Muscle layer of colon (tissue), 2 donors: Measurements from ENCODE around the gene ZNHIT6.

Experiments
- H3K27ac ChIP-seq: one replicate; pipeline ENCODE4 v1.7.0; 2013; ENCODE audit warnings: low read depth, mild to moderate bottlenecking, low read length, moderate library complexity
- H3K27me3 ChIP-seq, 2 donors: one replicate each; pipeline ENCODE4 v1.7.0; 2013; ENCODE audit warnings: low read length in 2 of 2, mild to moderate bottlenecking in 2 of 2; ENCODE audit not compliant: insufficient read depth in 2 of 2, control insufficient read depth in 1 of 2
- H3K36me3 ChIP-seq: one replicate; pipeline ENCODE4 v1.7.0; 2013; ENCODE audit warnings: mild to moderate bottlenecking, low read length; ENCODE audit not compliant: insufficient read depth
- H3K4me1 ChIP-seq: one replicate; pipeline ENCODE4 v1.7.0; 2013; ENCODE audit warnings: mild to moderate bottlenecking, low read length; ENCODE audit not compliant: insufficient read depth
- H3K4me3 ChIP-seq, 2 donors: one replicate each; pipeline ENCODE4 v1.7.0; 2013; ENCODE audit warnings: low read length in 2 of 2, low read depth in 1 of 2, mild to moderate bottlenecking in 1 of 2, moderate library complexity in 1 of 2
- H3K9ac ChIP-seq: one replicate; pipeline ENCODE4 v1.7.0; 2013; ENCODE audit warnings: low read length
- H3K9me3 ChIP-seq: one replicate; pipeline ENCODE4 v1.7.0; 2013; ENCODE audit warnings: mild to moderate bottlenecking, low read length
- donor health status: abdominal sarcoma.
- donor health status: Adenocarcinoma of cecum.

ZNHIT6 gene

DNA sequence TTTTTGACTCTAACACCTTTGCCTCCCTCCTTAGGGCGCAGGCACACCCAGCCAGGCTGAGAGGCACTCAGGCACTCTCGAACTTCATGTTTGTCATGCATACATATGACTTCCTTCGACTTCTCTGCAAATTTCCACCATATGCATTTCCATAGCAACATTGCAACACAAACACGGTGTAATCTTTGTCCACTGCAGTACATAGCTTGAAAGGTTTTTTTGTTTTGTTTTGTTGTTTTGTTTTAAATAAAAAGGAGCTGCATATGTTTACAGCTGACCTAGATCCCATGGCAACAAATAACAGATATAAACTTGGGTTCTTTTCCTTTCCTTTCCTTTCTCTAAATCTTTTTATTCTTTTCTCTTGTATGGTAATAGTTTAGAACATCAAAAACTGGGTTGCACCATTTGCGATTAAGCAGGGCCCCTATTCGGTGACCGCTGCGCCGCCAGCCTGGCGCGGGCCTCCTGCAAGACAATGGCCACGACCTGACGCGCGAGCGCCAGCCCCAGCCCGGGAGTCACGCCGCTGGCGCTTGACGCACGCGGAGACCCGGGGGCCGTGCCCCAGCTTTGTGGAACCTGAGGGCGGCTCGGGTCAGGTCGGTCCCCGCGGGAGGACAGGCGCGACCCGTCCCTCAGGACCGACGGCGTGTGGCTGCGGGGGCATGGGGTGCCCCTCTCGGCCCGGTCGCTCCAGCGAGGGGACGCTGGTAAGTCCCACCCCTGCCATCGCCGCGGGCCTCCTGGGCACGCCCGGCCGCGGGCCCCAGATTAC is 92.5 kb downstream of the ZNHIT6 start:
- Histone ChIP-seq H3K27ac (no peak overlapping the region), H3K9ac (no peak overlapping the region), H3K4me1 (peaks cover 6% of the 10 kb centered on the region), H3K9me3 (no peaks in the 10 kb centered on the region), H3K4me3 (no peak overlapping the region), H3K36me3 (no peaks in the 10 kb centered on the region), H3K27me3 (no peaks in the 10 kb centered on the region)

GRCh38 chr1:85612704-85613361 is 95.4 kb downstream of the ZNHIT6 start:
- H3K27me3 ChIP-seq, result no peaks in the 10 kb centered on the region
- H3K4me1 ChIP-seq, result peaks cover 6% of the 10 kb centered on the region
- no peaks in the 10 kb centered on the region for H3K36me3 ChIP-seq
- no peak overlapping the region for H3K9ac ChIP-seq
- H3K4me3 ChIP-seq, result no peak overlapping the region
- no peak overlapping the region for H3K27ac ChIP-seq
- H3K9me3 ChIP-seq, result no peaks in the 10 kb centered on the region

DNA sequence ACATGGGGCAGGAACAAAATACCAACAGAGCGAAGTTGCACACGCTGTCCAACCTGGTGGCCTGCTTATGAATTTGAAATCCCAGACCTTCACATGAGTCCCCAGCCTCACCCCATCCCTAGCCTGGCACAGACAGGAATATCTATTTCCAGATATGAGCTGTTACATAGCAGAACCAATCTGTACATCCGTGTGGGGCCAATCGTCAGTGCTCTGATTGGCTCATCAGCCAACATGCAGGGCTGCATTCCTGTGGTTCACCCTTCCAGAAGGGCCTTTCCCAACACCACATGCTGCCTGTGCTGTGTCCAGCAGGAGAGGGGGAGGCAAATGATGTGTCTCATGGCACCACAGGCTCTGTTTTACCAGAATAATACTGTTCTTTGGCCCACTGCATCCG is 96.4 kb downstream of the ZNHIT6 start:
- Histone ChIP-seq H3K36me3 (no peaks in the 10 kb centered on the region), H3K4me1 (peaks cover 6% of the 10 kb centered on the region), H3K27me3 (no peaks in the 10 kb centered on the region), H3K27ac (no peak overlapping the region), H3K4me3 (no peak overlapping the region), H3K9me3 (no peaks in the 10 kb centered on the region), H3K9ac (no peak overlapping the region)

GRCh38 chr1:85611425-85611824 is 96.8 kb downstream of the ZNHIT6 start:
- no peak overlapping the region for H3K4me3 ChIP-seq
- no peaks in the 10 kb centered on the region for H3K36me3 ChIP-seq
- H3K27ac ChIP-seq, result no peak overlapping the region
- no peak overlapping the region for H3K9ac ChIP-seq
- H3K27me3 ChIP-seq, result no peaks in the 10 kb centered on the region
- no peaks in the 10 kb centered on the region for H3K9me3 ChIP-seq
- peaks cover 6% of the 10 kb centered on the region for H3K4me1 ChIP-seq

GRCh38 chr1:85609976-85610375 is 98.3 kb downstream of the ZNHIT6 start:
- Histone ChIP-seq H3K4me1 (peaks cover 6% of the 10 kb centered on the region), H3K27me3 (no peaks in the 10 kb centered on the region), H3K36me3 (no peaks in the 10 kb centered on the region), H3K27ac (no peak overlapping the region), H3K9ac (no peak overlapping the region), H3K4me3 (no peak overlapping the region), H3K9me3 (no peaks in the 10 kb centered on the region)

- H3K4me3 ChIP-seq, result no peak overlapping the region
- H3K9me3 ChIP-seq, result no peaks in the 10 kb centered on the region
- H3K36me3 ChIP-seq, result no peaks in the 10 kb centered on the region
- peaks cover 6% of the 10 kb centered on the region for H3K4me1 ChIP-seq
- H3K27ac ChIP-seq, result no peak overlapping the region
- no peaks in the 10 kb centered on the region for H3K27me3 ChIP-seq
- H3K9ac ChIP-seq, result no peak overlapping the region
Measured at GRCh38 chr1:85608851-85609250, 99.4 kb downstream of the ZNHIT6 start.

- no peak overlapping the region for H3K27ac ChIP-seq
Measured at GRCh38 chr1:85607921-85608265, 100.3 kb downstream of the ZNHIT6 start.

DNA sequence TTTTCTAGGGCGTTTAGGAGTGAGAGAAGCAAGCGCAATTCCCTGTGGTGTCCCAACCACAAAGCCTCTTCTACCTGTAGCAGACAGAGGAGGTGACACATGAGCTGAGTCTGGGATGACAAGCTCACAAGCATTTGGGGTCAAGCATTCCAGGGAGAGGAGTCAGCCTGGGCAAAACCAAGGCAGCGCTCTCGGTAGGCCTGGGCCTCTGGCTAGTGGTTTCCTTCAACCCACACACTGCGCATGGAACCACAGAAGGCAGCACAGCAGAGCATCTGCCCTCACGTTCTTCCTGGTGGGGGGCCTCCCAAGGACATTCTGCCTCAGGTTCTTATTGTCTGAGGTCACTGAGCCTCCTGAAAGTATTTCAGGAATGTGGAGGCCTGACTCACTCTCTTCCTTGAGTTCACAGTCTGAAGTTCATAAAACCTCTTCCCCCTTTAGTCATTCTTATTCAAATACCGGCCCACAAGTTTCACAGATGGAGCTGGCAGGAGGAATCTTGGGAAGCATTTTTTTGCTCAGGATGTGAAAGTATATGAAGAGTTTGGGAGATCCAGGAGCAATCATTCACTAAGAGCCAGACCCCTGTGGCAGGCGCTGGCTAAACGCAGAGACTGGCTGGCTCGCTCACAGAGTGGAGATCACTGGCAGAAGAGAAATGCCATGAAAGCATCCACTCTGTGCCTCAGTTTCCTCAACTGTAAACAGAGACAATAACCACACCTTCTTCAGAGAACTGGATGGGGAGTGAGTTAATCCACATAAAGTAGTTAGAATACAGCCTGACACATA is 100.9 kb downstream of the ZNHIT6 start:
- Histone ChIP-seq H3K4me3 (no peak overlapping the region), H3K36me3 (no peaks in the 10 kb centered on the region), H3K27me3 (no peaks in the 10 kb centered on the region), H3K4me1 (no peaks in the 10 kb centered on the region), H3K9ac (no peak overlapping the region), H3K9me3 (no peaks in the 10 kb centered on the region), H3K27ac (no peak overlapping the region)

More at GRCh38 chr1:85607921-85608265, 100.3 kb downstream of the ZNHIT6 start:
- H3K4me3 ChIP-seq, result no peak overlapping the region
- H3K36me3 ChIP-seq, result no peaks in the 10 kb centered on the region
- no peak overlapping the region for H3K9ac ChIP-seq
- no peaks in the 10 kb centered on the region for H3K9me3 ChIP-seq
- H3K4me1 ChIP-seq, result peaks cover 1% of the 10 kb centered on the region
- H3K27me3 ChIP-seq, result no peaks in the 10 kb centered on the region

DNA sequence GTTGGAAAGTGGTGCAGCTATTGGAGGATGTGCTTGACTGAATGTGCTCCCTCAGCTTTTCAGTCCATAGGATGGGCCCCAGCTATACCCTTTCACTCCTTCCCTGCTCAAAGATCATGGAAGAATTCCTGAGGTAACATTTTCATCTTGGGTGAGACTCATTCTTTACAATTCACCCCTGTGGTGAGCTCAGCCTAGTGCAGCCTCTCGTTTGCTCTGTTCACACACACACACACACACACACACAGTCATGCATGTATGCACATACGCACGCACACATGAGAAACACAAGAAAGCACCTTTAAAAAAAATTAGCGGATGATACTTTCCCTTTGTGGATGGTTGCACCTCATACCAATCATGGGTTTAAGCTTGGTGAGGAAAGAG is 101.8 kb downstream of the ZNHIT6 start:
- Histone ChIP-seq H3K27me3 (no peaks in the 10 kb centered on the region), H3K9ac (no peak overlapping the region), H3K9me3 (no peaks in the 10 kb centered on the region), H3K27ac (no peak overlapping the region), H3K36me3 (no peaks in the 10 kb centered on the region), H3K4me1 (no peaks in the 10 kb centered on the region), H3K4me3 (no peak overlapping the region)

DNA sequence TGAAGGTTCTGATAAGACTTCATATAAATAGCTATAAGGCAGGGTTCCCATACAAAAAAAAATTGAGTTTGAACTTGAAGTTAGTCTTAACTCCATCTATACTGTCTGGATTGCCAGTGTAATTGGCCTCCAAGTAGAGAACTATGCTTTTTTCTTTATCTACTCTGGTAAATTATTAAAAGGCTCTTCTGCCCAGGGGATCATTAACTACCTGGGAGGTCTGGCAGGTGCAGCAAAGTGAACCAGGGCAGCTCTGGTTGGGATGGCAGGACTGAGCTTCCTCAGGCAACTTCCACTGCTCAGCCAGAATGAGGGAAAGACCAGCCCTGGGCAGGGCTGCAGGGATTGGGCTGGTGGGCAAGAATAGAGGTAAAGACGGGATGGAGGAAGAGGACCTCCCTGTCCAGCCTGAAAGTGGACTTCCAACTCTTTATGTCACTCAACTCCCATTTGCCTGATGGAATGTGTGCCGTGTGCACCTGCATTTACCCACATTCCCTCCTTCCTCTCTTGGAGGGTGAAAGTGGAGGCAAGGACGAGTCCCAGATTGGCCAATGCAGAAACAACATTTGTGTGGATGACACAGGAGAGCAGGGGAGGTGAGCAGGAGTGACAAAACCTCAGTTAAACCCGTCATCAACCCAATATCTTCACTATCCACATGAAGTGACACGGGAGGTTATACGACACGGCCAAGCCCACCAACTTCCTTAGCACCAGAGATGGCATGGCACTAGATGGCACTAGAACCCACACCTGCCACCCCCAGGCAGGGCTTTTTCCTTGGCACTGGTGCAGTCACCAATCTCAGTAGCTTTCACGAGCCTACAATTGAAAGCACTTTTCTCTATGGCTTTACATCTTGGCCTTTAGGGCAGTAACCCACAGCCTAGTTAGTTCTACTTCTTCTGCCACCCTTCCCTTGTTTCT is 102.5 kb downstream of the ZNHIT6 start:
- Histone ChIP-seq H3K27me3 (no peaks in the 10 kb centered on the region), H3K36me3 (no peaks in the 10 kb centered on the region), H3K4me3 (no peak overlapping the region), H3K4me1 (no peaks in the 10 kb centered on the region), H3K27ac (no peak overlapping the region), H3K9ac (no peak overlapping the region), H3K9me3 (no peaks in the 10 kb centered on the region)
